OCI-LY3 (cell line): ENCODE measurements around the gene C1QTNF1.

Experiments used
- EZH2phosphoT487 ChIP-seq: fragments of 200-600 bp; shearing (Covaris generic); IDR thresholded peaks from 2 replicates; pipeline ENCODE4 v1.6.1; 2018; ENCODE audit warnings: antibody characterized with exemption, mixed run types, low read depth
- TF ChIP-seq, protein P1 (sequence below): fragments of 200-600, 300-600 bp; sonication (generic); IDR thresholded peaks from 2 replicates; pipeline ENCODE4 v1.5.1; 2014; ENCODE audit warnings: antibody characterized with exemption, low read length, low read depth

DNA sequence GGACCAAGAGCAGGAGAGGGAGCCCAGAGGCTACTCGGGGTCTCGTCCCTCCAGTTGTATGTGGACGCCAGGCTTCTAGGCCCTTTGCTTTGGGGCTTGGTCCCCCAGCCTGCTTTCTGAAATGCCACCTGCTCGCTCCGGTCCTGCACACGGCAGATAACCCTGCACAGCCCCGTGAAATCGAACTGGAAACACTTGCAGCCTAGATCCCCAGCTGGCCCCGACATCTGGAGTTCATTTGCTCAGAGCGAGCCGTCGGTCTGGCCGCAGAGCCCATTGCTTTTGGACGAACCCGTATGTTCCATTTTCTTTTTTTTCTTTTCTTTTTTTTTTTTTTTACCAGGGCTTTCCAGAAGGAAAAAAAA is 22.9 kb downstream of the C1QTNF1 start:
- TF ChIP-seq, protein P1, sequence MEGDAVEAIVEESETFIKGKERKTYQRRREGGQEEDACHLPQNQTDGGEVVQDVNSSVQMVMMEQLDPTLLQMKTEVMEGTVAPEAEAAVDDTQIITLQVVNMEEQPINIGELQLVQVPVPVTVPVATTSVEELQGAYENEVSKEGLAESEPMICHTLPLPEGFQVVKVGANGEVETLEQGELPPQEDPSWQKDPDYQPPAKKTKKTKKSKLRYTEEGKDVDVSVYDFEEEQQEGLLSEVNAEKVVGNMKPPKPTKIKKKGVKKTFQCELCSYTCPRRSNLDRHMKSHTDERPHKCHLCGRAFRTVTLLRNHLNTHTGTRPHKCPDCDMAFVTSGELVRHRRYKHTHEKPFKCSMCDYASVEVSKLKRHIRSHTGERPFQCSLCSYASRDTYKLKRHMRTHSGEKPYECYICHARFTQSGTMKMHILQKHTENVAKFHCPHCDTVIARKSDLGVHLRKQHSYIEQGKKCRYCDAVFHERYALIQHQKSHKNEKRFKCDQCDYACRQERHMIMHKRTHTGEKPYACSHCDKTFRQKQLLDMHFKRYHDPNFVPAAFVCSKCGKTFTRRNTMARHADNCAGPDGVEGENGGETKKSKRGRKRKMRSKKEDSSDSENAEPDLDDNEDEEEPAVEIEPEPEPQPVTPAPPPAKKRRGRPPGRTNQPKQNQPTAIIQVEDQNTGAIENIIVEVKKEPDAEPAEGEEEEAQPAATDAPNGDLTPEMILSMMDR: no peak
- TF ChIP-seq EZH2phosphoT487: no peak
